Smooth muscle cell (in vitro differentiated cells): ENCODE measurements around the gene ARHGEF26. TPM values are rescaled to one million over a fixed set of nuclear protein-coding genes. Genes with fewer than 3 reads are reported as not detected.

ENCODE experiments used
- DNase-seq: peaks from one replicate; lab custom pipeline; 2025; ENCODE audit not compliant: unreplicated experiment; lab: John Stamatoyannopoulos, UW
- H2AFZ ChIP-seq: fragments of 200-600 bp; sonication (generic); 2 replicates; pipeline ENCODE4 v1.6.0; 2016; ENCODE audit warnings: antibody characterized with exemption, low read depth, mild to moderate bottlenecking
- H3F3A ChIP-seq: fragments of 200-600 bp; sonication (generic); 2 replicates; pipeline ENCODE4 v1.6.0; 2017; ENCODE audit warnings: antibody characterized with exemption, low read depth
- H3K27ac ChIP-seq: fragments of 200-600 bp; sonication (generic); 2 replicates; pipeline ENCODE4 v1.5.1; 2016; ENCODE audit warnings: low read depth, mild to moderate bottlenecking
- H3K27me3 ChIP-seq: fragments of 200-600 bp; sonication (generic); 2 replicates; pipeline ENCODE4 v1.6.1; 2016; ENCODE audit warnings: low read depth, mild to moderate bottlenecking
- H3K36me3 ChIP-seq: fragments of 200-600 bp; sonication (generic); 2 replicates; pipeline ENCODE4 v1.5.1; 2016; ENCODE audit warnings: low read depth
- H3K4me1 ChIP-seq: fragments of 200-600 bp; sonication (generic); 2 replicates; pipeline ENCODE4 v1.5.1; 2016; ENCODE audit warnings: low read depth
- H3K4me2 ChIP-seq: fragments of 200-600 bp; sonication (generic); 2 replicates; pipeline ENCODE4 v1.6.0; 2016; ENCODE audit warnings: mild to moderate bottlenecking
- H3K4me3 ChIP-seq: fragments of 200-600 bp; sonication (generic); 2 replicates; pipeline ENCODE4 v1.5.1; 2016; ENCODE audit warnings: mild to moderate bottlenecking
- H3K79me2 ChIP-seq: fragments of 200-600 bp; sonication (generic); 2 replicates; pipeline ENCODE4 v1.6.0; 2016; ENCODE audit warnings: low read depth, mild to moderate bottlenecking
- H3K9ac ChIP-seq: fragments of 200-600 bp; sonication (generic); 2 replicates; pipeline ENCODE4 v1.6.0; 2016; ENCODE audit warnings: low read depth
- H3K9me3 ChIP-seq: fragments of 200-600 bp; sonication (generic); replicated peaks from 2 replicates; pipeline ENCODE4 v1.5.1; 2016; ENCODE audit warnings: low read depth
- H4K20me1 ChIP-seq: fragments of 200-600 bp; sonication (generic); 2 replicates; pipeline ENCODE4 v1.6.0; 2016; ENCODE audit warnings: low read depth
- WGBS: methylation state at CpG from one replicate; pipeline ENCODE4 v1.1.7; 2016; ENCODE audit warnings: low lambda C conversion rate; 5-methylcytosine and 5-hydroxymethylcytosine counted together
- polyA plus RNA-seq: library from polyadenylated mRNA; unstranded; fragments of >200 nt; fragmentation: Nextera tagmentation; extraction: Ambion mirVana; gene quantifications from 2 replicates; pipeline ENCODE4 v1.2.1, GENCODE V29; 2016
- total RNA-seq: library from RNA; depleted of rRNA; stranded (reverse); fragments of >200 nt; gene quantifications from 2 replicates; pipeline ENCODE4 v1.2.3, GENCODE V29; 2014
- TF ChIP-seq, protein P1 (sequence below): fragments of 200-600 bp; sonication (generic); IDR thresholded peaks from 2 replicates; pipeline ENCODE4 v1.5.1; 2017; ENCODE audit warnings: borderline replicate concordance, mild to moderate bottlenecking, antibody characterized with exemption; ENCODE audit not compliant: insufficient read depth, poor library complexity, severe bottlenecking

ARHGEF26 gene
- total and polyA plus RNA-seq, 2 experiments from 2014 or later = 0.83 to 1.4 TPM

DNA sequence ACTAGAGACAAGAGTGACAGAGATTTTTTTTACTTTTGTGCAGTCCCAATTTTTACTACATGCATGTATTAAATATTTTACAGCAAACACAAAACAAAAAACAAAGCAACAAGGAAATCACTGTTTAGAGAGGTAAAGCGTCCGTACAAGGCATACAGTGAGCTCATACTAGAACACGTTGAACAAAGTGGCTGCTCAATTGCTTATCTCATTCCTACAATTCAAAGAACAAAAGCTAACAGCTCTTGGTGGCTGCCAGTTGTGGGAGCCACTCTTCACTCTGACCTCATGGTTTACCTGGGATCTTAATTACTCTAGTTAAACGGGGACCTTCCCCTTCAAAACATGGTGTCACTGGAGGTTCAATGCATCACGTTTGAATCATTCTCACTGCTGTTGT, 7.6 kb upstream of the ARHGEF26 start:
- TF ChIP-seq, protein P1, sequence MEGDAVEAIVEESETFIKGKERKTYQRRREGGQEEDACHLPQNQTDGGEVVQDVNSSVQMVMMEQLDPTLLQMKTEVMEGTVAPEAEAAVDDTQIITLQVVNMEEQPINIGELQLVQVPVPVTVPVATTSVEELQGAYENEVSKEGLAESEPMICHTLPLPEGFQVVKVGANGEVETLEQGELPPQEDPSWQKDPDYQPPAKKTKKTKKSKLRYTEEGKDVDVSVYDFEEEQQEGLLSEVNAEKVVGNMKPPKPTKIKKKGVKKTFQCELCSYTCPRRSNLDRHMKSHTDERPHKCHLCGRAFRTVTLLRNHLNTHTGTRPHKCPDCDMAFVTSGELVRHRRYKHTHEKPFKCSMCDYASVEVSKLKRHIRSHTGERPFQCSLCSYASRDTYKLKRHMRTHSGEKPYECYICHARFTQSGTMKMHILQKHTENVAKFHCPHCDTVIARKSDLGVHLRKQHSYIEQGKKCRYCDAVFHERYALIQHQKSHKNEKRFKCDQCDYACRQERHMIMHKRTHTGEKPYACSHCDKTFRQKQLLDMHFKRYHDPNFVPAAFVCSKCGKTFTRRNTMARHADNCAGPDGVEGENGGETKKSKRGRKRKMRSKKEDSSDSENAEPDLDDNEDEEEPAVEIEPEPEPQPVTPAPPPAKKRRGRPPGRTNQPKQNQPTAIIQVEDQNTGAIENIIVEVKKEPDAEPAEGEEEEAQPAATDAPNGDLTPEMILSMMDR = no peak
- Histone ChIP-seq H3K79me2 (no peaks in the 10 kb centered on the region), H3F3A (no peaks in the 10 kb centered on the region), H3K4me1 (no peaks in the 10 kb centered on the region), H3K27ac (no peak overlapping the region), H2AFZ (no peak overlapping the region), H3K36me3 (no peaks in the 10 kb centered on the region), H3K9ac (no peak overlapping the region), H4K20me1 (no peaks in the 10 kb centered on the region), H3K9me3 (no peaks in the 10 kb centered on the region), H3K4me3 (no peak overlapping the region), H3K27me3 (peaks cover 3% of the 10 kb centered on the region), H3K4me2 (no peak overlapping the region)
- WGBS = 69% methylated on average over 5 of the region's 5 CpGs
- DNase-seq = no peak

DNA sequence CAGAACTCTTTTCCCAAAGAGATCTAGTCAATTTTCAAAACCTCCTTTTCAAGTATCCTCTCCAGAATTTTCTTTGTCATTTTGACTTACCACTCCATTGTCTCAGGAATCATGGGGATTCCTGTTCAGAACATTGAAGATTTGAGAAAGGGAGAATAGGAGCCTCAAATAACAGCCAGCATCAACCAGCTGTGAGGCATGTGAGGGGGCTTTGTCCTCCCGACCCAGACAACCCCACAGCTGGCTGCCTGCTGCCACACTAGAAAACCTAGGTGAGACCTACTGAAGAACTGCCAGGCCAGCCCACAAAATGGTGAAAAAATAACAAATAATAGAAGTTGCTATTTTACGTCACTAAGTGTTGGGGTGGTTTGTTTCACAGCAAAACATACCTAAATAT, 5.9 kb upstream of the ARHGEF26 start:
- H3K9ac ChIP-seq = no peak overlapping the region
- no peak for DNase-seq
- TF ChIP-seq, protein P1 = no peak
- 88% methylated on average over 2 of the region's 2 CpGs for WGBS
- no peak overlapping the region for H3K4me3 ChIP-seq
- H4K20me1 ChIP-seq = no peaks in the 10 kb centered on the region
- H3K4me1 ChIP-seq = no peaks in the 10 kb centered on the region
- no peaks in the 10 kb centered on the region for H3K79me2 ChIP-seq
- no peak overlapping the region for H3K27ac ChIP-seq
- no peak overlapping the region for H2AFZ ChIP-seq
- no peaks in the 10 kb centered on the region for H3K36me3 ChIP-seq
- H3K4me2 ChIP-seq = no peak overlapping the region
- no peaks in the 10 kb centered on the region for H3F3A ChIP-seq
- peaks cover 10% of the 10 kb centered on the region for H3K27me3 ChIP-seq
- no peaks in the 10 kb centered on the region for H3K9me3 ChIP-seq

DNA sequence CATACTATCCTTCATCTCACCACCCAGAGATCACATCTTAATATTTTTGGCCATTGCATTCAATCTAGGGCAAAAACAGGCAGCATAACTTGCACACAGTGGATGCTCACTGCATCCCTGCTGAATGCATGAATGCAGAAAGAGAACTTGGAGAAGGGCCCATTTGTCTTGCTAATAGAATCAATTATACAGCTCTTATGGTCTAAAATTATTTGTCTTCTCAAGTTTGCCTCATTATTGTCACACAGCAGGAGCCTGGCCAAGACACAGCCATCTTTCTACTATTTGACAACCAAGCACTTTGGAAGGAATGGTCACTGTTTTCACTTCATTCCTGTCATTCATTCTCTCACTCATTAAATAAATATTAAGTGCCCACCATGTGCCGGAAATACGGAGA, 1.2 kb upstream of the ARHGEF26 start:
- no peak overlapping the region for H3K4me3 ChIP-seq
- DNase-seq = no peak
- H3K27ac ChIP-seq = no peak overlapping the region
- WGBS = 83% methylated on average over 2 of the region's 2 CpGs
- H3F3A ChIP-seq = no peaks in the 10 kb centered on the region
- no peak overlapping the region for H2AFZ ChIP-seq
- H3K9ac ChIP-seq = no peak overlapping the region
- H3K9me3 ChIP-seq = no peaks in the 10 kb centered on the region
- no peaks in the 10 kb centered on the region for H3K36me3 ChIP-seq
- no peak overlapping the region for H3K4me2 ChIP-seq
- no peaks in the 10 kb centered on the region for H3K4me1 ChIP-seq
- H3K79me2 ChIP-seq = no peaks in the 10 kb centered on the region
- TF ChIP-seq, protein P1 = no peak
- no peaks in the 10 kb centered on the region for H4K20me1 ChIP-seq
- peaks cover 13% of the 10 kb centered on the region for H3K27me3 ChIP-seq
